ENCODE results near the gene FAM174C. TPM values are rescaled to one million over a fixed set of nuclear protein-coding genes. Genes with fewer than 3 reads are reported as not detected.
A peak's percentile ranks its signal among the peaks of the same experiment; 100 is the strongest.

Gene FAM174C
- total and polyA plus RNA-seq, 2 of the 8 experiments (the other 6 are each of a cell fraction or from before 2014, with no cell fraction given) = 44.5 to 125 TPM

DNA sequence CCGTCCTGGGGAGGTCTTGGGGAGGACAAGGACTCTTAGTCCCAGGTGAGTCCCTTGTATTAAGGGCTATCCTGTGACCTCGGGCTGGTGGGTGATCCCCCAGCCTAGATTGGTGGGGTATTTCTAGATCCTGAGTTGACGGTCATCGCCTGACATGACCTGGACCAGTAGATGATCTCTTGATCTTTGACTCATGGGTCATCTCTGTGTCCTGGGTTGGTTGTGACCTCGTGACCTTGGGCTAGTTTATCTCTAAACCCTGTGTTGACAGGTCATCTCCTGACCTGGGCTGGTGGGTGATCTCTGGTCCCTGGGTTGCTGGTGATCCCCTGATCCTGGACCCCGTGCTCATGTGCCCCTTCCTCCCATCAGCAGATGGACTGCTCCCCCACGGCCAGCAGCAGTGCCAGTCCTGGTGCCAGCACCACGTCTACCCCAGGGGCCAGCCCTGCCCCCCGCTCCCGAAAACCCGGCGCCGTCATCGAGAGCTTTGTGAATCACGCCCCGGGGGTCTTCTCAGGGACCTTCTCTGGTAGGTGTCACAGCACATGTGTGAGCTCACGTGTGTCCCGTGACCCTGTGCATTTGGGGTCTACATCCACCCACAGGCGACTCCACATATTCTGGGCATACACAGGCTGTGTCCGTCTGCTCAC is 20.7 kb upstream of the FAM174C start:
- CTCF ChIA-PET (ENCODE audit: partially characterized antibody) = interaction anchor here (1.3 to 15.9 kb wide), 4 partner anchors 9 to 32 kb away, joined by 4 to 212 read pairs (median 23); partner anchors contain the start of gene ATP5F1D
- H3K4me2 ChIP-seq (ENCODE audit: insufficient read depth in 1 of 2, low read depth in 2 of 2, low read length in 2 of 2) = no peak overlapping the region

More for the DNA sequence above, 20.7 kb upstream of the FAM174C start:
- peaks cover 2% of the 10 kb centered on the region; the same call in 1 of the 2 replicates for H3K23me2 ChIP-seq (ENCODE audit: low read depth, low read length)
- H2BK20ac ChIP-seq (ENCODE audit: low read length) = no peak overlapping the region
- H4K5ac ChIP-seq (ENCODE audit: insufficient read length, low read depth, low read length) = no peak overlapping the region
- no peak overlapping the region; a peak in 1 of 7 replicates for H3K9ac ChIP-seq (replicated peaks in 1 of 4; ENCODE audit: extremely low read depth in 1 of 4, low read depth in 3 of 4, low read length in 3 of 4)
- peak overlapping the region; percentile 75; the same call in 1 of the 2 replicates for H4K8ac ChIP-seq (ENCODE audit: extremely low read depth, insufficient read depth, low read length)
- no peak overlapping the region for H2BK15ac ChIP-seq (ENCODE audit: low read length)
- H3K79me1 ChIP-seq (ENCODE audit: low read depth, low read length) = peaks cover 12% of the 10 kb centered on the region; the same call in 1 of the 2 replicates
- no peak overlapping the region for H2BK12ac ChIP-seq (ENCODE audit: low read depth, low read length)
- TF ChIP-seq POLR2AphosphoS5 (IDR thresholded peaks at IDR 0.05; ENCODE audit: low read depth, low read length) (peak; percentile 47), POLR2A (IDR thresholded peaks at IDR 0.05; ENCODE audit: control extremely low read depth in 1 of 2, low read depth in 2 of 2, low read length in 2 of 2) (peak in 1 of 2 experiments; percentile 42; a peak in 1 of 3 replicates), CBX8 (IDR thresholded peaks at IDR 0.05; ENCODE audit: borderline replicate concordance, low read depth, low read length) (no peak), NRF1 (IDR thresholded peaks at IDR 0.05; ENCODE audit: low read depth, low read length) (no peak)
- H3K27ac ChIP-seq (ENCODE audit: low read depth, low read length) = no peak overlapping the region
- peaks cover 0 to 31% (median 18%) of the 10 kb centered on the region in 4 experiments; a peak in 6 of 7 replicates for H3K4me1 ChIP-seq (replicated peaks in 1 of 4; ENCODE audit: control insufficient read depth in 3 of 4, insufficient read depth in 4 of 4, low read length in 3 of 4)
- peaks cover 26 to 75% (median 45%) of the 10 kb centered on the region in 4 experiments for H3K36me3 ChIP-seq (ENCODE audit: control insufficient read depth in 2 of 4, insufficient read depth in 4 of 4, low read length in 3 of 4)
- H3K23ac ChIP-seq (ENCODE audit: insufficient read length) = no peak overlapping the region
- no peak overlapping the region for H3K4ac ChIP-seq (replicated peaks; ENCODE audit: insufficient read length, low read depth, low read length)
- no peak overlapping the region for H3K56ac ChIP-seq (replicated peaks; ENCODE audit: insufficient read length, low read depth, low read length)
- no peak overlapping the region for H4K91ac ChIP-seq (replicated peaks; ENCODE audit: insufficient read length, low read length)
- H3K18ac ChIP-seq (ENCODE audit: extremely low read depth, low read length) = no peak overlapping the region
- DNase-seq (ENCODE audit: low read depth in 1 of 2, low spot score in 2 of 2) (no peak), FAIRE-seq (no peak)
- H2AK5ac ChIP-seq (ENCODE audit: low read depth, low read length) = no peak overlapping the region
- H3K4me3 ChIP-seq (ENCODE audit: extremely low read depth in 1 of 4, insufficient read depth in 2 of 4, low read depth in 3 of 4, low read length in 4 of 4) = no peak overlapping the region
- 97% methylated on average over 20 of the region's 20 CpGs; no CpG with 5 or more reads in 1 of the 2 experiments for WGBS, 2 experiments (ENCODE audit: extremely low coverage in 1 of 2, insufficient coverage in 1 of 2, insufficient read length in 1 of 2, insufficient replicate concordance in 2 of 2, low coverage in 1 of 2, low lambda C conversion rate in 2 of 2, missing lambda C conversion rate in 1 of 2)
- H3K9me3 ChIP-seq (ENCODE audit: insufficient read depth in 2 of 2, low read depth in 1 of 2, low read length in 1 of 2) = no peaks in the 10 kb centered on the region
- H2AFZ ChIP-seq (ENCODE audit: low read length) = no peak overlapping the region
- peaks cover 24 to 38% of the 10 kb centered on the region in 2 experiments for H4K20me1 ChIP-seq (replicated peaks in 1 of 2; ENCODE audit: control insufficient read depth in 1 of 2, insufficient read depth in 2 of 2, low read length in 2 of 2)
- peaks cover 9 to 51% of the 10 kb centered on the region in 2 experiments for H3K79me2 ChIP-seq (ENCODE audit: control insufficient read depth in 1 of 2, insufficient read depth in 2 of 2, low read length in 2 of 2)
- H2BK5ac ChIP-seq (ENCODE audit: low read depth, low read length) = peak overlapping the region; percentile 10; the same call in 1 of the 2 replicates
- no peak overlapping the region for H3K14ac ChIP-seq (ENCODE audit: insufficient read length)
- H2BK120ac ChIP-seq (replicated peaks; ENCODE audit: low read depth, low read length) = no peak overlapping the region
- H3K27me3 ChIP-seq (replicated peaks in 1 of 4; ENCODE audit: control insufficient read depth in 3 of 4, extremely low read depth in 1 of 4, insufficient read depth in 3 of 4, low read length in 3 of 4) = no peaks in the 10 kb centered on the region; a peak in 1 of 7 replicates
- POLR2A ChIA-PET (ENCODE audit: partially characterized antibody) = interaction anchor here (0.9 to 19.4 kb wide), 8 partner anchors 10 to 259 kb away, joined by 3 to 456 read pairs (median 5); partner anchors contain the start of genes ATP5F1D, CBARP, CIRBP and CNN2

Data from H1 (cell line).